CD14-positive monocyte (primary cell): Measurements from ENCODE around the gene EOLA1. TPM values are rescaled to one million over a fixed set of nuclear protein-coding genes. Genes with fewer than 3 reads are reported as not detected.
"Not testable (repeated sequence)": the region's sequence is repeated elsewhere in the genome, so short reads cannot be mapped to it uniquely, and the experiment has no call there.

Experiments used
- DNase-seq, 3 donors: peaks; one replicate each; pipeline ENCODE4 v3.0.0-alpha.2; 2011 to 2022
- H2AFZ ChIP-seq: 2 replicates; pipeline ENCODE4 v1.6.0; 2012; ENCODE audit warnings: mild to moderate bottlenecking, low read depth, low read length, inconsistent platforms; ENCODE audit not compliant: insufficient read depth, poor library complexity, severe bottlenecking
- H3K27ac ChIP-seq, 2 donors: 1 replicate in 1 of 2; 2 replicates in 1 of 2; pipeline ENCODE4 v1.5.1; 2012 to 2013; ENCODE audit warnings: low read length in 2 of 2, control low read depth in 1 of 2, inconsistent platforms in 1 of 2, low read depth in 1 of 2, mild to moderate bottlenecking in 1 of 2
- H3K27me3 ChIP-seq, 2 donors: one replicate each; pipeline versions ENCODE4 v1.6.0 to v1.6.1; 2011 to 2013; ENCODE audit warnings: low read length in 2 of 2; ENCODE audit not compliant: control insufficient read depth in 2 of 2, insufficient read depth in 2 of 2
- H3K36me3 ChIP-seq, 2 donors: replicated peaks in 1 of 2; 1 replicate in 1 of 2; 2 replicates in 1 of 2; pipeline versions ENCODE4 v1.5.1 to v1.6.1; 2012 to 2013; ENCODE audit warnings: low read length in 2 of 2, control low read depth in 1 of 2, inconsistent platforms in 1 of 2, mild to moderate bottlenecking in 1 of 2; ENCODE audit not compliant: insufficient read depth in 2 of 2, control insufficient read depth in 1 of 2
- H3K4me1 ChIP-seq, 2 donors: 1 replicate in 1 of 2; 2 replicates in 1 of 2; pipeline versions ENCODE4 v1.5.1 to v1.6.1; 2012 to 2013; ENCODE audit warnings: low read length in 2 of 2, control low read depth in 1 of 2, inconsistent platforms in 1 of 2, mild to moderate bottlenecking in 1 of 2, moderate library complexity in 1 of 2; ENCODE audit not compliant: insufficient read depth in 2 of 2, control insufficient read depth in 1 of 2
- H3K4me2 ChIP-seq: replicated peaks from 2 replicates; pipeline ENCODE3; 2012; ENCODE audit warnings: low read length, moderate library complexity, mild to moderate bottlenecking; ENCODE audit not compliant: poor library complexity, severe bottlenecking; ENCODE audit errors: extremely low read depth
- H3K4me3 ChIP-seq, 3 experiments: fragments of 200-600 bp in 1 of 3; sonication (generic) in 1 of 3; replicated peaks in 1 of 3; 1 replicate in 2 of 3; 2 replicates in 1 of 3; pipeline ENCODE4 v1.5.1; 2011 to 2013; ENCODE audit warnings: low read length in 3 of 3, mild to moderate bottlenecking in 3 of 3, control low read depth in 2 of 3, low read depth in 2 of 3, inconsistent platforms in 1 of 3, moderate library complexity in 1 of 3
- H3K79me2 ChIP-seq: 2 replicates; pipeline ENCODE4 v1.6.0; 2012; ENCODE audit warnings: mild to moderate bottlenecking, control low read depth, inconsistent platforms, low read length, moderate library complexity; ENCODE audit not compliant: insufficient read depth
- H3K9ac ChIP-seq: 2 replicates; pipeline ENCODE4 v1.6.0; 2017; ENCODE audit warnings: low read length, mild to moderate bottlenecking; ENCODE audit not compliant: insufficient read depth, poor library complexity, severe bottlenecking
- H3K9me3 ChIP-seq, 2 donors: replicated peaks in 1 of 2; 1 replicate in 1 of 2; 2 replicates in 1 of 2; pipeline versions ENCODE4 v1.5.1 to v1.6.1; 2012 to 2013; ENCODE audit warnings: low read length in 2 of 2, control low read depth in 1 of 2; ENCODE audit not compliant: control insufficient read depth in 1 of 2, insufficient read depth in 1 of 2
- H4K20me1 ChIP-seq: 2 replicates; pipeline ENCODE4 v1.6.0; 2012; ENCODE audit warnings: mild to moderate bottlenecking, low read length, control low read depth, moderate library complexity; ENCODE audit not compliant: insufficient read depth
- H3K27ac Mint-ChIP-seq, 7 donors: one replicate each; pipeline ENCODE4 v1.8.0; 2020; ENCODE audit warnings: mild to moderate bottlenecking in 7 of 7, mixed read lengths in 7 of 7, moderate library complexity in 6 of 7, inconsistent platforms in 2 of 7
- H3K27me3 Mint-ChIP-seq, 3 donors: one replicate each; pipeline ENCODE4 v1.8.0; 2021 to 2022; ENCODE audit warnings: low read depth in 3 of 3, mild to moderate bottlenecking in 3 of 3, mixed read lengths in 3 of 3, moderate library complexity in 3 of 3, inconsistent platforms in 1 of 3
- H3K36me3 Mint-ChIP-seq, 2 donors: one replicate each; pipeline ENCODE4 v1.8.0; 2020; ENCODE audit warnings: mixed read lengths in 2 of 2, inconsistent platforms in 1 of 2, mild to moderate bottlenecking in 1 of 2
- H3K4me1 Mint-ChIP-seq: one replicate; pipeline ENCODE4 v1.8.0; 2020; ENCODE audit warnings: mild to moderate bottlenecking, mixed read lengths
- H3K4me3 Mint-ChIP-seq, 2 donors: one replicate each; pipeline ENCODE4 v1.8.0; 2020; ENCODE audit warnings: mild to moderate bottlenecking in 2 of 2, mixed read lengths in 2 of 2, moderate library complexity in 1 of 2
- H3K9me3 Mint-ChIP-seq, 7 donors: one replicate each; pipeline ENCODE4 v1.8.0; 2020 to 2022; ENCODE audit warnings: mixed read lengths in 7 of 7, mild to moderate bottlenecking in 6 of 7, moderate library complexity in 6 of 7, inconsistent platforms in 2 of 7
- CTCF ChIP-seq: fragments of 200-600 bp; IDR thresholded peaks from one replicate; pipeline ENCODE4 v1.8.0; 2022; ENCODE audit warnings: antibody characterized with exemption, mild to moderate bottlenecking
- WGBS: methylation state at CpG from one replicate; pipeline ENCODE4 v1.1.5; 2013; ENCODE audit warnings: missing lambda C conversion rate; ENCODE audit not compliant: insufficient coverage; 5-methylcytosine and 5-hydroxymethylcytosine counted together
- intact Hi-C, 2 donors: fragments of 100-400 bp; cut with micrococcal nuclease; formaldehyde crosslinking; loops; one replicate each; pipeline versions ENCODE4 v1.15.0 to v1.15.1; 2023
- polyA plus RNA-seq, 3 donors: library from polyadenylated mRNA; depleted of rRNA in 1 of 3; unstranded in 2 of 3; stranded (reverse) in 1 of 3; fragments of 300-500 nt in 2 of 3; fragments of >200 nt in 1 of 3; fragmentation: Illumina TruSeq in 2 of 3; gene quantifications; 1 replicate in 2 of 3; 2 replicates in 1 of 3; pipeline ENCODE4 v1.2.3, GENCODE V29; 2012 to 2021

Gene EOLA1
- polyA plus RNA-seq, 3 donors, result 15.5 to 48.6 (median 20.7) TPM

GRCh38 chrX:149528381-149528780, 12.4 kb upstream of the EOLA1 start:
- H3K9ac ChIP-seq, result no peak overlapping the region
- peaks cover 23 to 25% of the 10 kb centered on the region in 2 donors for H3K4me1 ChIP-seq
- H2AFZ ChIP-seq, result no peak overlapping the region
- Mint-ChIP-seq H3K36me3 (peaks cover 5 to 8% of the 10 kb centered on the region in 2 donors), H3K27me3 (peaks cover 0 to 1% (median 0%) of the 10 kb centered on the region in 3 donors), H3K4me1 (peaks cover 17% of the 10 kb centered on the region), H3K9me3 (peaks cover 0 to 2% (median 0%) of the 10 kb centered on the region in 7 donors), H3K27ac (peak overlapping the region in 1 of 7 donors; percentile 75), H3K4me3 (no peak overlapping the region)
- no peak overlapping the region for H3K4me3 ChIP-seq
- no peak for TF ChIP-seq CTCF
- H3K9me3 ChIP-seq, result no peaks in the 10 kb centered on the region
- DNase-seq, result no peak
- H3K36me3 ChIP-seq, result no peaks in the 10 kb centered on the region
- no CpG with 5 or more reads among the region's 1 CpG for WGBS
- H4K20me1 ChIP-seq, result no peaks in the 10 kb centered on the region
- no peak overlapping the region for H3K27ac ChIP-seq
- no peaks in the 10 kb centered on the region for H3K79me2 ChIP-seq
- H3K27me3 ChIP-seq, result no peaks in the 10 kb centered on the region
- no peak overlapping the region for H3K4me2 ChIP-seq
- intact Hi-C loops, result no loop called here

- peak overlapping the region; percentile 22 to 85 (median 80) for H3K27ac Mint-ChIP-seq
- DNase-seq, result peak; percentile 36 to 70 (median 63)
- Histone ChIP-seq H4K20me1 (no peaks in the 10 kb centered on the region), H2AFZ (no peak overlapping the region), H3K4me1 (peaks cover 11 to 23% of the 10 kb centered on the region in 2 donors), H3K27ac (peak overlapping the region; percentile 4 to 58), H3K4me2 (no peak overlapping the region), H3K9me3 (no peaks in the 10 kb centered on the region), H3K27me3 (no peaks in the 10 kb centered on the region), H3K36me3 (no peaks in the 10 kb centered on the region), H3K9ac (no peak overlapping the region), H3K79me2 (no peaks in the 10 kb centered on the region), H3K4me3 (no peak overlapping the region)
- 57% methylated on average over 2 of the region's 2 CpGs for WGBS
- no peaks in the 10 kb centered on the region for H3K9me3 Mint-ChIP-seq
- H3K36me3 Mint-ChIP-seq, result peaks cover 12 to 23% of the 10 kb centered on the region in 2 donors
- H3K4me1 Mint-ChIP-seq, result peaks cover 23% of the 10 kb centered on the region
- no peak overlapping the region for H3K4me3 Mint-ChIP-seq
- no peak for TF ChIP-seq CTCF
- intact Hi-C loops, result no loop called here
- peaks cover 0 to 6% (median 0%) of the 10 kb centered on the region in 3 donors for H3K27me3 Mint-ChIP-seq
These were observed 9.2 kb upstream of the EOLA1 start for GRCh38 chrX:149531599-149531998.

DNA sequence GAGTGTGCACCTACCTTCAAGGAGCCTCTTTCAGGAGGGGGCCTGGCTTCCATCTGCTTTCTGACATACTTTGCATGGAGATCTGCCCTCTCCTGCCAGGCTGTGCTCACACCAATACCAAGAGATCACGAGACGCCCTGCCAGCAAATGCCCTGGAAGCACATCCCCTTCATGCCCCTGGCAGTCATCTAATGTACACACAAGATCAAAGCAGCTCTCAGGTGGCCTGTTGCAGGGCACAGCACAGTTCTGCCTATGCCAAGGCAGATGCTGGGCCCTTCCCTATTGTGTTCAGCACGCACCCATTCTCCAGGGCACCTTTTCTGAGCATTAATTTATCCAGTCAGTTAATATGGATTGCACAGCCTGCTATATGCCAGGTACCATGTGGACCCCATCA, 7.9 kb upstream of the EOLA1 start:
- Mint-ChIP-seq H3K4me1 (peaks cover 23% of the 10 kb centered on the region), H3K36me3 (peaks cover 12 to 23% of the 10 kb centered on the region in 2 donors)
- H3K9me3 ChIP-seq, H3K4me2 ChIP-seq, intact Hi-C loops, DNase-seq, H3K27me3 ChIP-seq, H3K4me3 Mint-ChIP-seq, H2AFZ ChIP-seq, H4K20me1 ChIP-seq, H3K27ac Mint-ChIP-seq, H3K9me3 Mint-ChIP-seq, H3K36me3 ChIP-seq, H3K9ac ChIP-seq, H3K27me3 Mint-ChIP-seq, H3K79me2 ChIP-seq, H3K4me3 ChIP-seq, H3K27ac ChIP-seq: not testable (repeated sequence)
- peaks cover 11 to 23% of the 10 kb centered on the region in 2 donors for H3K4me1 ChIP-seq
- no CpG with 5 or more reads among the region's 3 CpGs for WGBS
